HG03103 (cell line): ENCODE data around the gene IFT25.

ENCODE experiments used
- ATAC-seq: cut with Tn5 transposase; IDR thresholded peaks from one replicate; pipeline ENCODE4 v1.9.1; 2021; ENCODE audit warnings: low read depth; ENCODE audit not compliant: unreplicated experiment

The IFT25 gene

GRCh38 chr1:53957194-53957818, 11.8 kb upstream of the IFT25 start:
- ATAC-seq, result no peak

DNA sequence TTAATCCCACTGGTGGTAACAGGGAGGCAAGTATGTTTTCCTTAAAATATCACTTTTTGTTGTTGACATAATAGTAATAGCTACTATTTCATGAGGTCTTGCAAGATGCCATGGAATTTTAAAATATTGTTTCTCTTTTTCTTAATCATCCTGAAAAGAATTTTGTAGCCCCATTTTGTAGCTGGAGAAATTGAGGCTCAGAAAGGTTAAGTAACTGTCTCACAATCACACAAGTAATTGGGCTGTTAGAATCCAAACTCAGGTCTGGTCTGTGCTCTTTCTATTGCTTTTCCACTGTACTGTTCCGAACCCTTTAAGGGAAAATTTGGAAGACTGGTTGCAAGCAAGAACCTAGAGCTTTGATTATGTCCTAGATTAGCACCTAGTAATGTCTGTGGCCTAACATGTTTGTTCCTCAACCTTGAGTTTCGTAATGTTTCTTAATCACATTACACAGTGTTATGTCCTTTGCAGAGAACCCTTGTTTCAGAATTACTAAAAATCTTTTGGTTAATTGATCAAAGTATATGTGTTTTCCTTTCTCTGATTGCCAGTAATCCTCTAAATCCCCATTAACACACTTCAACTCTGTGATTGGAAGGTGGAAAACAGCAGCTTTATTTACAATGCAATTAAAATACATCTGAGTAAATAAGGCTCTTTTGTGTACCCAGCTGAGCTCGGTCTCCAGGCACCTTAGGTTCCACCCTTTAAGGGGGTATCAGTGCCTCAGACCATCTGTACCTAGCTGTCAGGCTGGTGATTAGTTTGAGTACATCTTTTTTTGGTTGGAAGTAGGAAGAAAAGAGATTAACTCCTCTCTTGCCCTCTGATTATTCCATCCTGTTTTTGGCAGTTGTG, 11.0 kb upstream of the IFT25 start:
- no peak for ATAC-seq

- ATAC-seq, result no peak
These were observed 8.6 kb upstream of the IFT25 start for GRCh38 chr1:53954128-53954527.

DNA sequence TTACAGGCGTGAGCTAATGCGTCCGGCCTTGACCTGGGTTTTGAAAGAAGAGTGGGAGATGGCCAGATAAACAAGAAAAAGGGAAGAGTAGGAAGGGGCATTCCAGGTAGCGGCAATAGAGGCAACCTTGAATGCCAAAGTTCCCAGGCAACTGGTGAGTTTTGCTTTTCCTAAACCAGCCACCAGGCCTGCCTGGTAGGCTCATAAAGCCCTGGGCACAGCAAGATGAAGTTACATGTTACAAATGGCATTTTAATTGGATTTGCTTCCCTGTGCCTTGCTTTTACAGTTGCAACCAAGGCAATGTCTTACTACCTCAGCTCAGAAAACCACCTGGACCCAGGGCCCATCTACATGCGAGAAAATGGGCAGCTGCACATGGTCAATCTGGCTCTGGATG, 6.2 kb upstream of the IFT25 start:
- ATAC-seq, result no peak

DNA sequence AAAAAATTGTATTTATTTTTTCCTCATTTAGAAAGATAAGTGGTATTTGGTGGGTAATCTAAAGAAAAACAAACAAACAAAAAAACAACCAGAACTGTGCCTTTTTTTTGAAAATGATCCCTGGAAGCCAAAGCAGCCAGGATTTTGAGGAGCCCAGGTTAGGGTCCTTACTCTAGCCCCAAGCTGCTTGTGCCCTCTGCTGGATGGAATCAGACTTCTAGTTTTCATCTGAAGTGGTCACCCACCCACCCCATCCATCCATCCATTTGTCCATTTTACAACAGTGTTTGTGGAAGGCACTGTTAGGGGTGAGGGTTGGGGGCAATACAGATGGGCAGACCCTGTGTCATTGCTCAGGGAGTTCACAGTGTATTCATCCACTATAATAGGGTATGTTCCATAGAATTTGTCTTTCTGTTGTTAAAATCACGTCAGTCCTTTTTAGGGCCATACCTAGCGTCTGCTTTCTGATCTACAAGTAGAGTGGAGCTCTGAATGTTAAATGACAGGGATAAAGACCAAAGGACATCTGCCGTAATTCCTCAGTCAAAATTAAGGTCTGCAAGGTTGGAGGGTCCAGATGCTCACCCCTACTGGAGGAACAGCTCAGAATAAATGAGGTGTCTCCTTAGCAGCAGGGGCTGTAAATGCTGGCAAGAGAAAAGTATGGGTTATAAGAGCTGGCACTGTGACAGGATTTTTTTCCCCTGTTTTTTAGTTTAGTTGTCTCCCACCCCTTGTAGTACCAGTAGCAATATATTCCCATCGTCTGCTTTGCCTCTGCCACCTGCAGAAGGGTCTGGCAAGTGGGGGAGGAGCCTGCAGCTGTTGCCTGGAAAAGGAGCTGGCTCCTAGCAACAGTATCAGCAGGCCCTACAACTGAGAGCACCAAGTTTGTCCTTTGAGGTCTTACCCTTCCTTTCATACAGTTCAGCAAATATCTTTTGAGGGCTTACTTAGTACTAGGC, 3.8 kb upstream of the IFT25 start:
- no peak for ATAC-seq

- no peak for ATAC-seq
These were observed 2.8 kb upstream of the IFT25 start for GRCh38 chr1:53948291-53948690.

DNA sequence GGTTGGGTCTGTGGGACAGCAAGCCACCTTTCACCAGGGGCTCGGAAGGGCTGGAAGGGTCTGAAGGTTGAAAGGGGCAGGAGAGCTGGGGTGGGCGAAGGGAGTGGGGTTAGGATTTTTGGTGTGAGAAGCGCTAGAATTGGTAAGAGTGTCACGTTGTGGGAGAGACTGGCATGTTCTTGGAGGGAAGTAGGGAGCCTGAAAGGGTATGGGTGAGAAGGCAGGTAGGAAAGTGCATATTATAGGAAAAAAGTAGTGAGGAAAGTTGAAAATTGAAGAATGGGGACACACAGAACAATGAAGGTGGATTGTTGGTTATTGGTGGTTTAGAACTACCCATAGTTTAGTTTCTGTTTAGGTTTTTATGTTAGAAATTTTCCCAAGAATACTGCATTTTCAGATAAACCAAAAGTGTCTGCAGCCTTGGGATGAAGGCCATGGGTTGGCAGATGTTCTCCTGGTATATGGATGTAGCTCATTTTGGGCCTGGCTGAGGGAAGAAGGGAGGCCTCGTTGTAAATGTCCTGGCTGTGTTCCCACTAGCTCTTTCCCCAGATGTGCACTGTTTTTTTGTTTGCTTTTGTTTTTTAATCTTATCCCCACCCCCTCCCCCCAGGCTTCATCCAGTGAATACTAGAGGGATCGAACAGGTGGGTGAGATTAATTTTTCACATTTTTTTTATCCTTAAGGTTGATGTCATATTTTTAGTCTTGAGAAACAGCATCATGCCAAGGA, 1.8 kb upstream of the IFT25 start:
- ATAC-seq, result no peak

GRCh38 chr1:53946252-53947171, 1.0 kb upstream of the IFT25 start, which contains the start of gene LRRC42:
Gene LRRC42, plus strand, starts transcription at chr1:53946350. Its CDS starts 5,650 bp downstream, at chr1:53952000.
- peak; percentile 53 for ATAC-seq

DNA sequence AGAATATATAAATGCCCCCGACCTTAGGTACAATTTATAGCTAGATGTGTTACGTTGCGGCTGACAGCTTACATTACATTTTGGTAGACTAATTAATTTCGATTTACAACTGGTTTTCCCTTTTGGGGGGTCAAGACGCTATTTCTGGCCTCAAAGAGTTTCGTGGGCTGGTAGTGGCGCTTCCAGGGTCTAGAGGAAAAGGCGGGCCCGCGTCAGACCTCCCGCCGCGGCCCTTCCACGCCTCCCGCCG, 391 bp downstream of the IFT25 start:
- ATAC-seq, result no peak

DNA sequence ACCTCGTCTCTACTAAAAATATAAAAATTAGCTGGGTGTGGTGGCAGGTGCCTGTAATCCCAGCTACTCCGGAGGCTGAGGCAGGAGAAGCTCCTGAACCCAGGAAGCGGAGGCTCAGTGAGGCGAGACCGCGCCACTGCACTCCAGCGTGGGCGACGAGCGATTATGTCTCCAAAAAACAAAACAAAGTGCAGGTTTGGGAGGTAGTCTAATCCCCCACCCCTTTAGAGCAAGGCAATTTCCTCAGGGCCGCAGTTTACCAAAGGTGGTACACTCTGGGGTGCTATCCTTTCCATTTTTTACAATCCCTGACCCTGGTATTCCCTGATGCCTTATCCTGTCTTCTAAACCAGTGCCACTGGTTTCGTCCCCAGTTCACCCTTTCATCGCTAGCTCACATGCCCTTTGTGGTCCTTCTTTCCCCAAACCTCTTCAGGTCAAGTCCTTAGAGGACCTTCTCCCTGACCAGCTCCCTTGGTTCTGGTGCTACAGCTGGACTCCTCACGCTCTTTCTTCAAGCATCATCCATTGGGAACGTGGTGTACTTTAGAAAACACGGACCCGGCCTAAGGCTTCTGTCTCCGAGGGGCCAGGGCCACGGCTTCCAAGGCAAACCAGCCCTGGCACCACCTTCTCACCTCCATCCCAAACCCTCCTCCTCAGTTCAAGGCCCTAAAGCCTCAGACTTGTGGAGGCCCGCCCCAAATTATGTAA, 873 bp downstream of the IFT25 start:
- ATAC-seq, result no peak

GRCh38 chr1:53943490-53944043, 1.9 kb downstream of the IFT25 start:
- no peak for ATAC-seq

DNA sequence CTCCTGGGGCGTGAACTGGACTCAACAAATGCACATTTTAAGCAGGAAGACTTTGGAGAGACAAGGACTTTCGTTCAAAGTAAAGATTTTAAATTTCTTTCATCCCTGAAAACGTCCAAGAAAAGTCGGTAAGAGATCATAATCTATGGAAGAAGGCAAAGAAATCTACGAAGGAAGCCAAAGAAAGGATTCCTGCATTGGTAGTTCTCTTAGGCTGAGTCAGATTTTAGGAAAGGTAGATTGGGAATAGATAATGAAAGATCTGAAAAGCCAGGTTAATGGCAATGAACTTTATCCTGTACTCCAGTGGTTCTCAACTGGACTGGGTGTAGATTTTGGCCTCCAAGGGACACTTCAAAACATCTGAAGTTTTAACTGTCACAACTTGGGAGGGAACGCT, 2.4 kb downstream of the IFT25 start:
- no peak for ATAC-seq

DNA sequence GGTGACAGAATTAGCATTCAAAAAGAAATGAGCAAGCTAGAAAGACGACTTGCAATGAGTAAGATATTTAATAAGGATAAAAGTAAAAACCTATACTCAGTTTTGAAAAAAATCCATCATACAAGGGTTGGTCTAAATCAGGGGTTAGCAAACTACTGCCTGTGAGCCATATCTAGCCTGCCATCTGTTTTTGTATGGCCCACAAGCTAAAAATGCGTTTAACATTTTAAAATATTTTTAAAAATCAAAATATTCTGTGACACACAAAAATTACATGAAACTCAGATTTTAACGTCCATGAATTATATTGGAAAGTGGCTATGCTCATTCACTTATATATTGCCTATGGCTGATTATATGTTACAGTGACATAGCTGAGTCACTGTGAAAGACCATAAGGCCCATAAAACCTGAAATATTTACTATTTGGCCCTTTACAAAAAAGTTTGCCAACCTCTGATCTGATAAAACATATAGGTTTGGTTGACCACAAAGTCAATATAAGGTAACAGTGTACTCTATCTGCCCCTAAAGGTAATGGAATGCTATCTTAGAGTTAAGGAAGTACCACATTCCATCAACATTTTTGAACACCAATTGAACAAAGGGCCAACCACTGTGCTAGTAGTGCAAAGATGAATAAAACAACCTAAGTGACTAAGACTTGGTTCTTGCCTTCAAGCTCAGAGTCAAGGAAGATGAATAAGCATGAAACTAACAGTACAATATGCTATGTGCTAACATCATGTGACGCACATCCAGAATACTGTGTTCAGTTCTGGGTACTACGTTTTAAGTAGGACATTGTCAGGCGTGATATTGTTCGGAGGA, 3.2 kb downstream of the IFT25 start:
- ATAC-seq, result no peak

- no peak for ATAC-seq
These were observed 7.2 kb downstream of the IFT25 start for GRCh38 chr1:53938136-53938830.

DNA sequence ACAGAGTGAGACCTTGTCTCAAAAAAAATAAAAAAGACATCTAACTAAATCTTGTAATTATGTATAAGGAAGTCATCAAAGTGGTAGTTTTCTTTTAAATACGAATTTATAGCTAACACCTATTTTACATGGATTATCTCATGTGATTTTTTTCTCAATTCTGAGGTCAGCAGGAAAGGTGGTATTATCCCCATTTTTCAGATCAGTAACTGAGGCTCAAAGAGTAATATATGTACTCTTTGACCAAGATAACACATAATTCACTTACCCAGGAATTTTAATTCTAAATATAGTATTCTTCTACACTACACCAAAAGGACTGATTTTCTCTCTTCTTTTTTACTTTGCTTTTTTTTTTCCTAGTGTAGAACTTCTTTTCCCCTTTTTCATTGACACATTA, 9.1 kb downstream of the IFT25 start:
- ATAC-seq, result no peak

- ATAC-seq, result no peak
These were observed 11.2 kb downstream of the IFT25 start for GRCh38 chr1:53934170-53934765.

GRCh38 chr1:53931523-53931922, 14.0 kb downstream of the IFT25 start:
- no peak for ATAC-seq
